ENCODE data around the gene SNAI3. TPM values are rescaled to one million over a fixed set of nuclear protein-coding genes. Genes with fewer than 3 reads are reported as not detected.

Gene SNAI3
- polyA plus RNA-seq, 3 donors from 2014 or later, result 9.0 to 12.4 (median 11.7) TPM

DNA sequence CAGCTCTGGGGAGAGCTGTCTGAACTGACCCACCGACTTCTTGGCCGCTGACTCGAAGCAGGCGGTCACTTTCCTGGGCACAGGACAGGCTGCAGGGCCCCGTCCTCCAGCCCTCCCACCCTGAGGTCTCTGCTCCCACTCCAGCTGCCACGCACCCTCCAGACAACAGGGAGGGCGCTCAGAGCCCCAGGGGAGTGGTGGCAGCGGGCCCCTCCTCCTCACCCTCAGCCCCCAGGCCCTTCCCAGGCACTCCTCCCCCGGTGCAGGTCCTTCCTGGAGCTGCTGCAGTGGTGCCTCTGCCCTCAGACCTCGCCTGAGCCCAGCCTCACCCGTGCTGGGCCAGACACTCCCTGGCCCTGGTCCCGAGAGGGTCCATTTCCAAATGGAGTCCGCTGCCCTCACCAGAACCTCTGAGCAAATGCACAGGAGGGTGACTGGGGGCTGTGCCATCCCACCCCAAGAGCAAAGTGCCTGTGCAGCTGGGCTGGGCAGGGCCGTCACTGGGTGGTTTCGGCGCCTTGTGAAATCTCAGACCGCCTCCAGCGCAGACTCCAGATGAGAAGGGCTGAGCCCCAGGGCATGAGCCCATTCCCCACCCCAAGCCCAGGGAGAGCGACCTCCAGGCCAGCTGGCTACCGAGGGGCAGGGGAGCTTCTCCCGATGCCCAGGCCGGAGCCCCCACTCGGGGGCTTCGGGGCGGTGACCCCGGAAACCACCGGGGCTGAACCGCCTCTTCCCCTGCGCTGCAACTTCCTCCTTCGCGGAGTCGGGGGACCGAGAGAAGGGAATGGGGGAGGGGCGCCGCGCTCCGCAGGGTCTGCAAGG is 36.2 kb downstream of the SNAI3 start:
- no peaks in the 10 kb centered on the region for H3K9me3 Mint-ChIP-seq
- DNase-seq, result peak; percentile 72 to 76 (median 75)
- H3K36me3 Mint-ChIP-seq, result peaks cover 3 to 12% (median 9%) of the 10 kb centered on the region in 3 donors
- H3K4me1 Mint-ChIP-seq, result peaks cover 45 to 60% of the 10 kb centered on the region in 2 donors
- H3K27me3 Mint-ChIP-seq (ENCODE audit: low read depth in 3 of 3), result peaks cover 43 to 45% (median 44%) of the 10 kb centered on the region in 3 donors
- peak overlapping the region; percentile 92 to 98 (median 98) for H3K27ac Mint-ChIP-seq
- H3K4me3 Mint-ChIP-seq, result peak overlapping the region; percentile 95 to 98 (median 96)

DNA sequence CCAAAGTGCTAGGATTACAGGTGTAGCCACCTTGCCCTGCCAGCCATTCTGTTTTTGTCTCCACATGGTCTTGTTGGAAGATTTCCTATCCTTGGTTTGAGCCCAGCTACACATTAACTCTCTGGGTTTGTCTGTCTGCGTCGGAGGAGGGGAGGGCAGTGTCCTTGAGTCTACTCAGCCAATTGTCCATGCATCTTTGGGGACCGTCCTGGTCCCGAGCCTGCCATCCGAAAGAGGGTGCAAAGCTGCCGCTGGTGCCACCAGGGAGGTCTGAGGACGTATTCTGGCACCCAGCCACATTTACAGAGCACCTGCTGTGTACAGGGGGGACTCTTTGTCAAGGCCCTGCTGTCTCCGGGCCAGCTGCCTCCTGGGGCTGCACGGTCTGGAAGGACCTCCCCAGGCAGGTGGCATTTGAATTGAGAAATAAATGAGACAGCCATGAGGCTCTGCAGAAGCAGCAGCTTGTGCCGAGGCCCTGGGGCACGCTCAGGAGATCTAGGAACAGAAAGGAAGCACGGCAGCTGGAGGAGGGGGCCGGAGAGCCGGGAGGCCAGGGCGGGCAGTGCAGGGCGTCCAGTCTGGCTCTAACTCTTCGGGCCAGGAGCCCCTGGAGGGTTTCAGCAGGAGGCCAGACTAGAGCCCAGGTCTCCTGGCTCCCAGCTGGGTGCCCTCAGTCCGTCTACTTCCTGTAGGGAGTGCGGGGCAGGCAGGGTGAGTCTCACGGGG is 36.9 kb downstream of the SNAI3 start:
- peaks cover 45 to 57% of the 10 kb centered on the region in 2 donors for H3K4me1 Mint-ChIP-seq
- no peaks in the 10 kb centered on the region for H3K9me3 Mint-ChIP-seq
- peak overlapping the region; percentile 92 to 98 (median 98) for H3K27ac Mint-ChIP-seq
- H3K4me3 Mint-ChIP-seq, result peak overlapping the region; percentile 95 to 98 (median 96)
- DNase-seq, result no peak
- H3K27me3 Mint-ChIP-seq (ENCODE audit: low read depth in 3 of 3), result peaks cover 39 to 46% (median 40%) of the 10 kb centered on the region in 3 donors
- H3K36me3 Mint-ChIP-seq, result peaks cover 3 to 15% (median 9%) of the 10 kb centered on the region in 3 donors

DNA sequence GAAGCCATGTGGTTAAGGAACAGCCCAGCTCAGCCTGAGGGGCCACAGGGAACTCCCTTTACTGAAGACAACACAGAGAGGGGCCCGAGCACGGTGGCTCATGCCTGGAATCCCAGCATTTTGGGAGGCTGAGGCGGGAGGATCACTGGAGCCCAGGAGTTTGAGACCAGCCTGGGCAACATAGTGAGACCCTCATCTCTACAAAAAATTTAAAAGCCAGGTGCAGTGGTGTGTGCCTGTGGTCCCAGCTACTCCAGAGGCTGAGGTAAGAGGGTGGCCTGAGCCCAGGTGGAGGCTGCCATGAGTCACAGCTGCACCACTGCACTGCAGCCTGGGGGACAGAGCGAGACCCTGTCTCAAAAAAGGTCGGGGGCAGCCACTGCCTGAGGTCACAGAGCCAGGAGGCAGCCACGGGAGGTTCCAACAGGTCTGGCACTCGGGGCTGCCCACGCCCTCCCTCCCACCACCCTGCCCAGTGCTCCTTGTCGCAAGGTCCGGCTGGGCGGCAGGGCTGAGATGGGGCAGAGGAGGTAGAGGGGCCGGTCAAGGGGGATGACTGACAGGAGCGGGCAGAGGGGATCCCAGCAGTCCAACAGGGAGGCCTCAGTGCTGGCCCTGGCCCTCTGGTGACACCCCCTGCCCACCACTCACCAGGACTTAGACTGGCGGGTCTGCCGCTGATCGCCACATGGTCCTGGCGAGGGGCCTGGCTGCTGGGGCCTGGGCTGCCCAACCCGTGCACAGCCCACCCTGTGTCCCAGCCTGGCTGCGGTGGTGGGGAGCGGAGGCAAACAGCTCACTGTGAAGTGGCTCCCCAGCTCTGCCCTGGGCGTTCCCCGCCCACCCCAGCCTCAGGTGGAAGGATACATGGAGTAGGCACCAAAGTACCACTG is 38.9 kb downstream of the SNAI3 start:
- H3K9me3 Mint-ChIP-seq, result no peaks in the 10 kb centered on the region
- no peak for DNase-seq
- peak overlapping the region in 4 of 6 donors; percentile 19 to 77 (median 51) for H3K27ac Mint-ChIP-seq
- H3K27me3 Mint-ChIP-seq (ENCODE audit: low read depth in 3 of 3), result peaks cover 28 to 36% (median 30%) of the 10 kb centered on the region in 3 donors
- peak overlapping the region in 1 of 5 donors; percentile 24 for H3K4me3 Mint-ChIP-seq
- H3K36me3 Mint-ChIP-seq, result peaks cover 8 to 16% (median 8%) of the 10 kb centered on the region in 3 donors
- H3K4me1 Mint-ChIP-seq, result peaks cover 36 to 45% of the 10 kb centered on the region in 2 donors

DNA sequence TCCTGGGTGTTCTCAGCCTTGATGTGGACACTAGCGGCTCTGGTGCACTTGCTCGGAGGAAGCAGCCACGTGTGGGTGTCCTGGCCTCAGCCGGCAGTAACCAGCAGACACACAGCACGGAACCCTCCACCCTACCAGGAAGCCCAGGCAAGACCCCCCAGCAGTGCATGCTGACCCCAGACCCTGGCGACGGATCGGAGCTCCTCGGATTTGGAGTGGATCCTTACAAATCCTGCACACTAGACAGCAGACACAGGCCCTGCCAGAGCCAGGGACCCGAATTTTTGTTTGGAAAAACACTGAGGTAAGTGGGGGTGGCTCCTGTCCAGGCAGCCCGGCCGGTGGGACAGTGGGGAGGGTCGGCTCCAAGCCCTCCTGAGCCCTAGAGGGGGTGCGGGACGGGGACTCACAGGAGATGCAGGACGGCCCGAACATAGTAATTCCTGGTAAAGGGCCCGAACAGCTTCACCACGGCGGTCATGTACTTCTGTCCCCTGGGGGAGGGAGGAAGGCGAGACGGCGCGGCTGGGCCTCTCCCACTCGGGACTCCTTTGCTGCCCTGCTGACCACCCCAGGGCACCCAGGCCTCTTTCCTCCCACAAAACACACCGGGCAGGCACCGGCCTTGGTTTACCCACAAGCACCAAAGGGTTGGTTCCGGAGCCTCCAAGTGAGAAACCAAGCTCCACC is 39.8 kb downstream of the SNAI3 start:
- Mint-ChIP-seq H3K4me1 (peaks cover 33 to 46% of the 10 kb centered on the region in 2 donors), H3K9me3 (no peaks in the 10 kb centered on the region), H3K27me3 (ENCODE audit: low read depth in 3 of 3) (peaks cover 27 to 39% (median 30%) of the 10 kb centered on the region in 3 donors), H3K27ac (peak overlapping the region in 4 of 6 donors; percentile 16 to 75 (median 37)), H3K36me3 (peaks cover 8 to 20% (median 8%) of the 10 kb centered on the region in 3 donors), H3K4me3 (peak overlapping the region in 1 of 5 donors; percentile 18)
- DNase-seq, result no peak

DNA sequence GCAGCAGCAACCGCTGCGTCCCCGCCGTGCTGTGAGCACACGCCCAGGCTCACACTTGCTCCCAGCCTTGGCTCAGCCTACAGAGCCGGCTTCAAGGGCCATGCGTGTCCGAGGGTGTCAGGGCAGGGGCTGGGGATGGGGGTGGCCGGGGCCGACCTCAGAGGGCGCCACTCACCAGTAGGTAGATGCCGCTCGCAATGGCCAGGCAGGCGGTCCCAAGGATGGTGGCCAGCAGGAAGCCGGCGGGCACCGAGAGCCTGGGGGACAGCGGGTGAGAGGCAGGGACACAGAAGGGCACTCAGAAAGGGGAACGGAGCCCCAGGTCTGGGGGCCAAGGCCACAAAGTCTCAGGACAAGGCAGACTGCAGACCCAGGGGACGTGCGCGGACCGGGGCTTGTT is 40.4 kb downstream of the SNAI3 start:
- no peak for DNase-seq
- Mint-ChIP-seq H3K9me3 (no peaks in the 10 kb centered on the region), H3K4me3 (peak overlapping the region in 1 of 5 donors; percentile 18), H3K36me3 (peaks cover 8 to 20% (median 8%) of the 10 kb centered on the region in 3 donors), H3K27me3 (ENCODE audit: low read depth in 3 of 3) (peaks cover 22 to 34% (median 25%) of the 10 kb centered on the region in 3 donors), H3K27ac (peak overlapping the region in 4 of 6 donors; percentile 16 to 75 (median 37)), H3K4me1 (peaks cover 28 to 45% of the 10 kb centered on the region in 2 donors)

DNA sequence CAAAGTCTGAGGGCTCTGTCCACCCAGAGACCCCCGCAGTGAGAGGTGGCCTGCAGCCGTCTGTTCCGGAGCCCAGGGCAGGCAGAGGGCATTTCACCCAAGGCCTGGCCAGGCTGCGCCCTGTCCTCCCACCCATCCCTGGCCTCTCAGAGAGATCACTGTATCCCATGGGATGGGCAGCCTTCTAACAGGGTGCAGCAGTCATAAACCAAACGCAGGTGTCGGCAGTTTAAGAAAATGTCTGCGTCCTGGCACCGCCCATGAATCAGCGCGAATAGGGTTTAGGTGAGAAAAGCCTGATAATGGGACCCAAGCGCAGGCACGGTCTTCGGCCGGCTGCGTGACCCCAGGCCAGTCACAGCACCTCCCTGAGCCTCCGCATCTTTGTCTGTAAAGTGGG is 40.9 kb downstream of the SNAI3 start:
- peak overlapping the region in 2 of 5 donors; percentile 4 to 30 for H3K4me3 Mint-ChIP-seq
- peak overlapping the region in 5 of 6 donors; percentile 65 to 79 (median 71) for H3K27ac Mint-ChIP-seq
- H3K27me3 Mint-ChIP-seq (ENCODE audit: low read depth in 3 of 3), result peaks cover 18 to 34% (median 23%) of the 10 kb centered on the region in 3 donors
- DNase-seq, result no peak
- no peaks in the 10 kb centered on the region for H3K9me3 Mint-ChIP-seq
- H3K36me3 Mint-ChIP-seq, result peaks cover 8 to 20% (median 8%) of the 10 kb centered on the region in 3 donors
- H3K4me1 Mint-ChIP-seq, result peaks cover 30 to 47% of the 10 kb centered on the region in 2 donors

DNA sequence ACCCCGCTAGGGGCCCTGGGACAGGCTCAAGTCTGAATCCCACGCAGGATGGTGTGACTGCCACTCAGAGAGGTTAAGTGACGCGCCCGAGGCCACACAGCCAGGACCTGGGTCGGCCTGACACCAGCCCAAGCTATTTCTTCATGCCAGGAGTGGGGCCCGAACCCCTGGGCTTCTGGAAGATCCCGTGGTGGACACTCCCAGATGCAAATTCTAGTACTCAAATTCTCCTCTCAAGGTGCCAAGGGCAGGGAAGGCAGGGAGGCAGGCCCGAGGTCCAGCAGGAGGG is 42.7 kb downstream of the SNAI3 start:
- DNase-seq, result no peak
- Mint-ChIP-seq H3K27me3 (ENCODE audit: low read depth in 3 of 3) (peaks cover 9 to 30% (median 12%) of the 10 kb centered on the region in 3 donors), H3K27ac (no peak overlapping the region), H3K9me3 (peaks cover 0 to 1% (median 0%) of the 10 kb centered on the region in 6 donors), H3K36me3 (peaks cover 4 to 17% (median 5%) of the 10 kb centered on the region in 3 donors), H3K4me3 (no peak overlapping the region), H3K4me1 (peaks cover 29 to 48% of the 10 kb centered on the region in 2 donors)

DNA sequence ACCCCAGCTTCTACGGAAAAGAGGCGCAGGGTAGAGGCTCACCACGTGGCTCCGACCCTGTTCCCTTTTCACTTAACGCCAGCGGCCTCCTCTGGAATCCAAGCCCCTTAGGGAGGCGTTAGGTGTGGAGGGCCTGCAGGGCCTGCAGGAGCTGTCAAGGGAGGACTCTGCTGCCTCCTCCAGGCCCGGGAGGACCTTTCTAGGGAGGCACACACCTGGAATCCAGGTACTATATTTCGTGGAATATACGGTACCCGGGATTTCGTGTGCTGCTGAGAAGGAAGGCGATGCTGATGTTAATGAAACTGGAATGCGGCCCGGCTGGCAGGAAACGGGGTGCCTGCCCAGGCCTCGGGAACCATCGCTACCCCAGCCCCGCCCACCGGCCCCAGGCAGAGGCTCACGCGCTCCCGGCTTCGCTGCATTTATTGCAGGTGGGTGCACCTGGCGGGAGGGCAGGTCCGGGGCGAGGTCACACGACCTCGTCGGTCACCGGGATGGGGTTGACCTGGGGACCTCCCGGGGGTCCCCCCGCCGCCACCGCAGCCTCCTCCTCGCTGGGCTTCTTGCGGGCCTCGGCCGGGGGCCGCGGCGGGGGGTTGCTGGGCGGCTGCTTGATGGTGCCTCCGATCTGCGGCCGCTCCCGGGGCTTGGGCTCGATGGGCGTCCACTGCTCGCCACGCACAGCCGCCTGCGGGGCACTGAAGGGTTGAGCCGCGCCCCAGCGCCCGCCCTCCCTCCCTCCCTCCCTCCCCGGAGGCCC is 43.2 kb downstream of the SNAI3 start:
- peak overlapping the region in 1 of 6 donors; percentile 62 for H3K27ac Mint-ChIP-seq
- peaks cover 4 to 17% (median 5%) of the 10 kb centered on the region in 3 donors for H3K36me3 Mint-ChIP-seq
- peaks cover 0 to 1% (median 0%) of the 10 kb centered on the region in 6 donors for H3K9me3 Mint-ChIP-seq
- H3K27me3 Mint-ChIP-seq (ENCODE audit: low read depth in 3 of 3), result peaks cover 12 to 28% (median 16%) of the 10 kb centered on the region in 3 donors
- H3K4me3 Mint-ChIP-seq, result no peak overlapping the region
- no peak for DNase-seq
- peaks cover 29 to 49% of the 10 kb centered on the region in 2 donors for H3K4me1 Mint-ChIP-seq

DNA sequence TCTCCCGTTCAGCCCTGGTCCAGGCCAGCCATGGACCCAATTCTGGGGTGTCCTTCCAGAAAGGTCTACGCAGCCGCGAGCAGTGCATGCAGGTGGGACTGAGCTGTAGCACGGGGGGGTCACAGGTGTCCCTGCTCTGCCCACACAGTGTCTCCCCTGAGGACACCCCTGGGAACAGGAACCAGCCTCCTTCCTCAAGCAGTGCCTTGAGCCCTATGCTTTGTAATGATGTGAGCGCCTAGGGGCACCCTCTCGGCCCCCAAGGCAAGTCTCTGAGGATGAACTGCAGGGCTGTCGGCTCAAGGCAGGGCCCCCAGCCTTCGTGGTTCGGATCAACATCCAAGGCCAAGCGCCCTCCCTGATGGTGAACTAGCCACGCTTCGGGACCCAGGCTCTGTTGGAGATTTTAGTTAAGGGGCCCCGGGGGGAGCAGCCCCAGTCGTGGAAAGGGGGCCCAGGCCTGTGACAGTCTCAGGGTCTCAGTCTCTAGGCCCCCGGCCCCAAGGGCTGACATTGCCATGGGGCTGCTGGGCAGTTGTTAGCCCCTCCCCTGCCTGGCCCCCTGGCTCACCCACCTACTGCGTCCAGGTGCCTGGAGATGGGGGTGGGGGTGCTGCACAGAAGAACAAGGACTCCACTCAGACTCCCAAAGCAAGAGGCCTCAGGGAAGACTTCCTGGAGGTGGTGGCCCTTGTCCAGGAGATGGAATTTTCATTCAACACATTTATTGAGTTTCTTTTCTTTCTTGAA is 45.6 kb downstream of the SNAI3 start:
- peak overlapping the region in 2 of 5 donors; percentile 6 to 60 for H3K4me3 Mint-ChIP-seq
- peaks cover 50 to 64% of the 10 kb centered on the region in 2 donors for H3K4me1 Mint-ChIP-seq
- H3K27ac Mint-ChIP-seq, result peak overlapping the region in 5 of 6 donors; percentile 41 to 86 (median 61)
- peaks cover 0 to 8% (median 6%) of the 10 kb centered on the region in 6 donors for H3K9me3 Mint-ChIP-seq
- peaks cover 4 to 17% (median 9%) of the 10 kb centered on the region in 3 donors for H3K36me3 Mint-ChIP-seq
- peaks cover 31 to 38% (median 34%) of the 10 kb centered on the region in 3 donors for H3K27me3 Mint-ChIP-seq (ENCODE audit: low read depth in 3 of 3)
- DNase-seq, result no peak

DNA sequence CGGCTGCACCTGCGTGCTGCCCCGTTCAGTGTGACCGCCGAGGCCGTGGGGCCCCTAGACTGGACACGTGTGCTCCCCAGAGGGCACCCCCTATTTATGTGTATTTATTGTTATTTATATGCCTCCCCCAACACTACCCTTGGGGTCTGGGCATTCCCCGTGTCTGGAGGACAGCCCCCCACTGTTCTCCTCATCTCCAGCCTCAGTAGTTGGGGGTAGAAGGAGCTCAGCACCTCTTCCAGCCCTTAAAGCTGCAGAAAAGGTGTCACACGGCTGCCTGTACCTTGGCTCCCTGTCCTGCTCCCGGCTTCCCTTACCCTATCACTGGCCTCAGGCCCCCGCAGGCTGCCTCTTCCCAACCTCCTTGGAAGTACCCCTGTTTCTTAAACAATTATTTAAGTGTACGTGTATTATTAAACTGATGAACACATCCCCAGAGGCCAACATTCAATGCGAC is 46.2 kb downstream of the SNAI3 start:
- Mint-ChIP-seq H3K27ac (peak overlapping the region in 5 of 6 donors; percentile 41 to 86 (median 61)), H3K4me3 (peak overlapping the region; percentile 15 to 60 (median 34)), H3K36me3 (peaks cover 4 to 17% (median 9%) of the 10 kb centered on the region in 3 donors), H3K9me3 (peaks cover 0 to 8% (median 6%) of the 10 kb centered on the region in 6 donors), H3K27me3 (ENCODE audit: low read depth in 3 of 3) (peaks cover 30 to 37% (median 35%) of the 10 kb centered on the region in 3 donors), H3K4me1 (peaks cover 48 to 63% of the 10 kb centered on the region in 2 donors)
- DNase-seq, result no peak
